Activated CD8-positive, alpha-beta memory T cell treated with anti-CD3 and anti-CD28 coated beads for 36 hours (primary cell): Measurements from ENCODE around the gene SPAG16. TPM values are rescaled to one million over a fixed set of nuclear protein-coding genes. Genes with fewer than 3 reads are reported as not detected.
"Not testable (repeated sequence)": the region's sequence is repeated elsewhere in the genome, so short reads cannot be mapped to it uniquely, and the experiment has no call there.

Experiments used
- CTCF ChIA-PET: fragments of 350-600 bp; sonication (Branson Sonifier 250); formaldehyde crosslinking; loops from one replicate; lab custom pipeline; 2021; ENCODE audit warnings: antibody characterized with exemption; lab: Charles Lee
- POLR2A ChIA-PET: fragments of 350-600 bp; sonication (Branson Sonifier 250); formaldehyde crosslinking; loops from one replicate; lab custom pipeline; 2021; ENCODE audit warnings: antibody characterized with exemption; lab: Charles Lee
- total RNA-seq, 2 experiments: library from RNA; stranded (reverse); gene quantifications; one replicate each; pipeline ENCODE4 v1.2.3, GENCODE V29; 2021

SPAG16 gene
- total RNA-seq, 2 experiments from 2014 or later = 7.0 to 10.3 TPM

DNA sequence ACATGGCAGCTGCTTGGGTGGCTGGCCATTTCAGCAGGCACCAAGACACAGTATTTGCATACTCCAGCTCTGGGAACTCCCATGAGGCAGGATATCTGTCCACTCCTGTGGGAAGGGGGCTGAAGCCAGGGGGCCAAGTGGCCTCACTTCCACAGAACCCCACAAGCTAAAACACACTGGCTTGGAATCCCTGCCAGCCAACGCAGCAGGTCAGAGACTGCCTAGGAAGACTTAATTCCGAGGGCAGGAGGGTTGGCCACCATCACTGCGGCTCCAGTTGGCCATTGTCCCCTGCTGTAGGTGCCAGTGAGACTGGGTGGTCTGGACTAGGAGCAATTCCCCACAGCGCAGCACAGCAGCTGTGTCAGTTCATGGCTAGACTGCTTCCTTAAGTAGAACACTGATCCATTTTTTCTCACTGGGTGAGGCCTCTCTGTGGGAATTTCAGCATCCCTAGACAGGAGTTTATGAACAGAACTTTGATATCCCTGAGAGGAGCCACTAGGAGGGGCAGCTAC, 52.0 kb downstream of the SPAG16 start:
- CTCF ChIA-PET = no interaction called here
- POLR2A ChIA-PET = no interaction called here

DNA sequence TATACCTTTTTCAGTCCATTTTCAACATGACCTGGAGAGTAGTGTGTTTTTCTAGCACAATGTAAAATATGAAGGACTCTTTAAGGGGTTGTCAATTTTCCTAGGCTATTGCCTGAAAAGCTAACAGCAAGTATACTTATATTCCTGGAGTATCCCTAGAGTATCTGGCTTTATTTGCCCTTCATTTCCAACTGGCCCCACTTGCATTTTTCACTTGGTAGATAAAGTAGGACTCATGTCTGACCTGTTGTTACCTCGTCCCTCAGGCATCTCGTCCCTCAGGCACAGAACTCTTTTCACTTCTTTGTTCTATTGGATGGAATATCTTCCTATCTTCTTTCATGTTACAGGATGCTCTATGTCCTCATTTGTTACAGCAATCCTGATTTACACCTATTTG, 69.2 kb downstream of the SPAG16 start:
- CTCF ChIA-PET = no interaction called here
- POLR2A ChIA-PET = no interaction called here

DNA sequence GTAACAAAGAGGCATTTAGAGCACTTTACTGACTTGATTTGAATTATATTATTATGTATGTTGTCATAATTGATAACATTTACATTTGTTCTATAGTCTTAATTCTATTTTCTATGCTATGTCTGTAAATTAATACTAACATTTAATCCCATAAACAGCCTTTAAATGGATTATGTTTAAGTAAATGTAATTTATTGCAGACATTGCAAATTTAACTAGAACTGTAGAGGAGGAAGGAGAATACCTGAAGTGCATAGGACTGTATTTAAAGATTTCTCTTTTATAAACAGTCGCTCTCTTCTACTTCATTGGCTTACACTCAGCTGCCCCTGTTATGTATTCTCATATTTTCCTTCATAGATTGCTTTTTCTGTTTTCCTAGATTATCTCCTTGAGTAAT, 92.4 kb downstream of the SPAG16 start:
- POLR2A ChIA-PET = no interaction called here
- CTCF ChIA-PET = no interaction called here

DNA sequence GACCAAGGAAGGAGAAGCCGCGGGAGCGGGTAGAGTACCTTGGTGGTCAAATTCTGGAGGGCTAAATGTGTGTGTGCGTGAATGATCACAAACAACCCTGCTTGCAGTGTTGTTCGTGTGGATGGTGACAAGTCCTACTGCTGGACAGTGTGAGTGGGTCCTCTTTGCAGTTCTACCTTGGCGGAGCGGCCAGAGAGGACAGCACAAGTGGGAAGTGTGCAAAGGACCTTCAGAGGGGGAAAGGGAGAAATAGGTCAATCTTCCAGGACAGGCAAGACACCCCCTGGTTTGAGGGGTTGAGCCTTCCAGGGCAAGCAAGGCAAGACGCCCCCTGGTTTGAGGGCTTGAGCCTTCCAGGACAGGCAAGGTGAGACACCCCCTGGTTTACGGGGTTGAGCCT, 122.8 kb downstream of the SPAG16 start:
- CTCF ChIA-PET, POLR2A ChIA-PET: not testable (repeated sequence)

DNA sequence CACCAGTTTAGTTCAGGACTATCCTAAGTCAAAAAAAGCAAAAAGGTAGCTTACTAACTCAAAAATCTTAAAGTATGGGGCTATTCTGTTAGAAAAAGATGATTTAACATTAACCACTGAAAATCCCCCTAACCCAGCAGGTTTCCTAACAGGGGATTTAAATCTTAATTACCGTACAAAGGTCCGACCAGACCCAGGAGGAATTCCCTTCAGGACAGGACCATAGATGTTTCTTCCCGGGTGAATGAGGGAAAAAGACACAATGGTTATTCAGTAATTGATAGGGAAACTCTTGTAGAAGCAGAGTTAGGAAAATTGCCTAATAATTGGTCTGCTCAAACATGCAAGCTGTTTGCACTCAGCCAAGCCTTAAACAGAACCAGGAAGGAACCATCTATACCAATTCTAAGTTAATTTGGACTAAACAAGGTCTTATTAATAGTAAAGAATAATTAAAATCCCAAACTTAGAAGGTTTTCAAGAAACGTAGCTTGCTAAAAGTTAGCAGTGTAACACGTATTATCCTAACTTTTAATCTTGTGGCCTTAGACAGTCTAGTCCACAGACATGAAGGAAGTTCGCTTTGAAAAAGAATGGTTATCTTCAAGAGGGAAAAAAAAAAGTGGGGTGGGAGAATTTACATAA, 124.3 kb downstream of the SPAG16 start:
- CTCF ChIA-PET, POLR2A ChIA-PET: not testable (repeated sequence)

DNA sequence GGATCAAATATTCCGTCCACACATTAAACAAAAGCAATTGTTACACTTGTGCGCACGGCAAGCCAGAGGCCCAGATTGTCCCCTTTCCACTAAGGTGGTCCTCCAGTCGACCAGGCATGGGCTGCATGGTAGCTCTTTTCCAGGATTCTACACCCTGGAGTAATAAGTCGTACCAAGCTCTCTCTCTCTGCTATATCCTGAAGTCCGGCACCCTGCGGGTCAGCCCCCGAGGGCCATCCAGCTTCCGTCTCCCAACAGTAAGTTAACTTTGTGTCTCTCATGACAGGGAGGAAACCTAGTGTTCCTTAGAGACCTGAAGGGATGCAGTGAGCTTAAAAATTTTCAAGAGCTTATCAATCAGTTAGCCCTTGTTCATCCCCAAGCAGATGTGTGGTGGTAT, 126.4 kb downstream of the SPAG16 start:
- CTCF ChIA-PET, POLR2A ChIA-PET: not testable (repeated sequence)

DNA sequence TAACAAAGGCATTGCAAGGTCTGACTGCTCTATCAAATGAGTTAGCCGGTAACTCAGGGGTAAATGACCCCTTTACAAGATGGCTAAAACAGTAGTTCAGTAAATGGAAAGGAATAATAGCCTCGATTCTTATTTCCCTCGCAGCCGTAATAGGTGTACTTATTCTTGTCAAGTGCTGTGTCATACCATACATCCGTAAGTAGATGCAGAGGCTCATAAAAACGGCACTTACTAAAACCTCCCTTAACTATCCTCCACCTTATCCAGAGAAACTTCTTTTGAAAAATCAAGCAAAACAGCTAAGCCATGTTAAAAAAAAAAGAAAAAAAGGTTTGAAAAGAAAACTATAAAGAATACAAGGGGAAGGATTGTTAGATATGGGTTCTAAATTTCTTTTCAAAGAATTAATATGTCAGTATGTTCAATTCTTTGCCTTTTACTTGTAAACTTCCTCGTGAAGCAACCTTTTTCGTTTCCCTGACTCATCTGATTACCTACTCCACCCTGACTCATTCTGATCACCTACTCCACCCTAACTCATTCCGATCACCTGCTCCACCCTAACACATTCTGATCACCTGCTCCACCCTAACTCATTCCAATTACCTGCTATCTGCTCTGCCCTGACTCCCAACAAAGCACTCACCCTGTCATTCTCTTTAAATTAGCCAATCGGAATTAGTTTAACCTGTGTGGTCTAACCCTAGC, 127.5 kb downstream of the SPAG16 start:
- POLR2A ChIA-PET = no interaction called here
- CTCF ChIA-PET = no interaction called here

DNA sequence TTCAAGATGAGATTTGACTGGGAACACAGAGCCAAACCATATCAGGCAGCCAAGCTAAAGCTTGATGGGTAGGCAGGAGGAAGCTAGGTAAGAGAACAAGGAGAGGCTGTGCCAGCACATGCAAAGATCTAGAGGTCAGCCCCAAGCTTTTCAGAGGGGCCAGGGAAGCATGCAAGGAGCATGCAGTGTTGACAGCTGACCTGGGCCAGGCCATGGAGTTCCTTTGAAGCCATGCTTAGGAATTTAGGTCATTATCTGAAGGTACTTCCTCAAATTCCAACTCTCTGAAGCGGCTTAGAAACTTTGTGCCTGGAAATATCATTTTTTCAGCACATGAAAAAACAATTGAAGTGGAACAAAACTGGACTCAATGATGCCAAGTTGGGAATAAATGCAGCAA, 130.8 kb downstream of the SPAG16 start:
- CTCF ChIA-PET = no interaction called here
- POLR2A ChIA-PET = no interaction called here

DNA sequence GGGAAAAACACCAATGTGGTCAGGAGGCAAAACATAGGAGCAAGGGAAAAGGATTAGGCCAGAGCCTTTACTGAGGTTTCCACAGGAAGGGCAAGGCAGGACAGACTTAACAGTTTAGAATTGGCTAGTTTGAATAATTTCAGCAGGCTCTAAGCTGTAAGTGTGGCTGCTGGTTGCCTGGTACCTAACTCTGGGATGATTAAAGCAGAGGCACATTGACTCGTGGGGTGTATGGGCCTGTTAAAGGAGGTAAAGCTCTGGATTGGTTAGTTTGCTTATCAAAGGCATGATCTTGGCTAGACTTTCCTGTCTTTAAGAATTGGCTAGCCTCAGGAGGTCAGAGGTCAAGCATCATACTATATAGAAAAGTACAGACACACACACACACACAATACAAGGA, 132.6 kb downstream of the SPAG16 start:
- CTCF ChIA-PET = no interaction called here
- POLR2A ChIA-PET = no interaction called here

DNA sequence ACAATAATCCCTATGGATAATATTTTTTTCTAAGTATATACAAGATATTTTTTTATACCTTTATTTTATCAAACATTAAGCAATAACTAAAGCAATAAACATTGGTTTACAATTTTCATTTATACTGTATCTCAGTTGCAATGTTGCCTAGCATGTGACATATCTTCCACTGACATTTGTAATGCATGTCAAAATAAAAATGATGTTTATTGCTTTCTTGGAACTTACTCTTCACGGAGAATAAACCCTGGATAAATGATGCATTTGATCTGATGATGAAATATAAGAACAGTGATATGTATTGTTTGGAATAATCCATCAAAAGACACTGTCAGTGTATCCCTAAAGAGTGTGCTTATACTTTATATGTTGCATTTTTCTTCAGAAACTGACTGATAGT, 135.7 kb downstream of the SPAG16 start:
- ChIA-PET POLR2A (no interaction called here), CTCF (no interaction called here)

DNA sequence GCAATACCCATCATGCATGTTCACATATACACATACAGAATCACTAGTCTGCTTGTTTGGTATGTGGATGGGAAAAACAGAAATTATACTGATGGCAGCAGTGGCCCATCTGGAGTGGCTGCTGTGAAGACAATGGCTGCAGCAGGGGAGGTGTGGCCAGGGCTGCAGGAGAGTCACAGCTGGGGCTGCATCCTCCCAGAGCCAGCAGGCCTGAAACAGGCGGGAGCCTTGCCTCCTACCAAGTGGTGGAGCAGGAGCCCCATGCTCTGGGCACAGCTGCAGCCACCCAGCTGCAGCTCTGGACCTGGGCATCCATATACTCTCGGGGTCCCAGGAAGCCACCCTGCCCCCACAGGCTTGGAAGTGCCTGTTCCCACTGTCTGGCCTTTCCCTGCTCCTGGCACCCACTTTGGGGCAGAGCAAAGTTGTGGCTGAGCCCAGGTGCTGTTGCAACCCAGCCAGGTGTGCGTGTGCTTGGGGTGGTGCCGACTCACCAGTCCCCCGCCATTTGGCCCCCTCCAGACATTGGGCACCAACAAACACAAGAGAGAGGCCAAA, 136.6 kb downstream of the SPAG16 start:
- CTCF ChIA-PET = no interaction called here
- POLR2A ChIA-PET = no interaction called here

DNA sequence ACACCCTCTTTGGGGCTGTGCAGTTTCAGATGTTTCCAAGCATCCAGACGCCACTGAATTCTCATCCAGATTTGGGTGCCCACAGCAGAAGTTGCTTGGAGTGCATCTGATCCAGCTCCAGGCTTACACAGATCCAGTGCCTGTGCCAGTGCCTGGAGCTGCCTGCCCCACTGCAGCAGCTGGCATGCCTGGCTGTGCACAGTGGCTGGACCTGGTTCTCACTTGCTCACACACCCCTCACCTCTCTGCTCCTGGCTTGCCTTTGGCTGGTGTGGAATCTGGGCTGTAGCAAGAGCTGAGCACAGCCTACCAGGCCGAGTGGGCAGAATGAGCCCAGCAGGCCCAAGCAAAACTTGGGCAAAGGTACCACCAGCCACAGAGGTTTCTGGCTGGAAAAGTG, 137.9 kb downstream of the SPAG16 start:
- ChIA-PET POLR2A (no interaction called here), CTCF (no interaction called here)

DNA sequence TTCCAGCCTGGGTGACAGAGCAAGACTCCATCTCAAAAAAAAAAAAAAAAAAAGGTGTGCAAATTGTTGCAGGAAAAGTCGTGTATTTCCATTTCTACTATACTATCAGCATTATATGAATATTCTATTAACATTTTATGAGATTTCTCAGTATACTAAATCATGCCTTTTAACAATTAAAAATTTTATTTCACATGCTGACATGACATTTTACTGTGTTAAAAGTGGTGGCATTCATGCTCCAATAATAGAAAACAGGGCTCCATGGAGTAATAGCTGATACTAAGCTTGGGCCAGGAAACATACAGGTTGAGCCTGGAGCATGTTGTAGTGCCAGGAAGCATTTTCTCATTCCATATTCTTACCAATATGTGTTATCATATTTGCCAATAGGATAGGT, 141.4 kb downstream of the SPAG16 start:
- ChIA-PET POLR2A (no interaction called here), CTCF (no interaction called here)

DNA sequence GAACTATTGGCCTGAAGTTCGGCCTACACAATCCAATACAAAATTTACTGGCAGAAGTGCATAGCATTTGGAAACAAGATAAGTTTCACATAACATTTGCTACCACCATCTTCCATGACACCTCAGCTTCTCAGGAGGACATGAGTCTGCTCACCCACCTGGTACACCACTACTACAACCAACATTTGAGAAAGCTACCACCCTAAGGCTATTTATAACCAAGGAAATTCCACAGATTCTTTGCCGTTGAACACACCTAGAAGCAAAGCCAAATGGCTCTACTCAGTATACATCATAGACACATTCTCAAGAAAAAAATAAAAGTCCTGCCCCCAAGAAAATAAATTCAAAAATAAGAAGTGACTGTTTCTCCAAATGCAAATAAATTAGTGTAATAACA, 145.3 kb downstream of the SPAG16 start:
- ChIA-PET CTCF (no interaction called here), POLR2A (no interaction called here)

DNA sequence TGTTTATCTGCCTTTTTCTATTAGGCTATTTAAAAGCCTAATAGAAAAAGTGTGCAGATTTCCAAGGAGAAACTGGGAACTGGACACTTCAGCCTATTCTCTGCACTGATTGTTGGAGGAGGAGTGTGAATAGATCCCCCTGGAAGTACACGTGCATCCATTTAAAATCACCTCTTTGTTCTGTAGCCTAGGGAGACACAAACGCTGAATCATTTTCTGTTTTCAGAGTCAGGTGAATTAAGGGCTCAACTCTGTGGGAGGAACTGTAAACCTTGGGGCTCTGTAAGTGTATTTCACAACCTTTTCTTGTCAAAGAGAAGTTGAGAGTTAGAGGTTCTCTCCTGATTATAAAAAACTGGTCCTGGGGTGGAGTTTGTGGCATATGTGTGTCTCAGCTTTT, 159.7 kb downstream of the SPAG16 start:
- ChIA-PET POLR2A (no interaction called here), CTCF (no interaction called here)

DNA sequence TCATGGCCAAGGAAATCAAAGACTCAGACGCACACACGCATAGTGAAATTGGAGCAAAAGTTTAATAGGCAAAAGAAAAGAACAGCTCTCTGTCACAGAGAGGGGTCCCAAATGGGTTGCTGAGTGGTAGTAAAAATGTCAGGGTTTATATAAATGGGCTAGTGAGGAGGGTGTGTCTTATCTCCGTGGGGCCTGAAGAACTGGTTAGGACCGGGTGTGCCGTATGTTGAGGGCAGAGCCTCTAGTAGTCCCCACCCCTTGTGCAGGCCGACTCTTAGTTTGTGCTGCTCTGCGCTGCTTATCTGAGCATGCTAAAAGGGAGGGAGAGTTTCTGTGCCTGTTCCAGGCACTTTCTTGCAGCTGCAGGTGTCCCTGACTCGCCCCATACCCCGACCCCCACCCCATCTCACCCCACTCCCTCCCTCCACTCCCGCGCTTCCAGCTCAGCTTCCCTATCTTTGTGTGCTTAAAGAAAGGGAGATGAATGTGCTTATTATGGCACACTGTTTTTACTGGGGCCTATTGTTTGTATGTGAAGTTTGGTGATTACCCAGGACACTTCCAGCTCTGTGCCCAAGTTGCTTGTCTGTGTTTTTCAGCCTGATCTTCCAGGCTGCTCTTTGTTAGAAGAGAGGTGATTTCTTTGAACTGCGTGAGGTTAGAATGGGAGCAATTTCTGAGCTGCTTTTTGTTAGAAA, 167.4 kb downstream of the SPAG16 start:
- ChIA-PET CTCF (no interaction called here), POLR2A (no interaction called here)

DNA sequence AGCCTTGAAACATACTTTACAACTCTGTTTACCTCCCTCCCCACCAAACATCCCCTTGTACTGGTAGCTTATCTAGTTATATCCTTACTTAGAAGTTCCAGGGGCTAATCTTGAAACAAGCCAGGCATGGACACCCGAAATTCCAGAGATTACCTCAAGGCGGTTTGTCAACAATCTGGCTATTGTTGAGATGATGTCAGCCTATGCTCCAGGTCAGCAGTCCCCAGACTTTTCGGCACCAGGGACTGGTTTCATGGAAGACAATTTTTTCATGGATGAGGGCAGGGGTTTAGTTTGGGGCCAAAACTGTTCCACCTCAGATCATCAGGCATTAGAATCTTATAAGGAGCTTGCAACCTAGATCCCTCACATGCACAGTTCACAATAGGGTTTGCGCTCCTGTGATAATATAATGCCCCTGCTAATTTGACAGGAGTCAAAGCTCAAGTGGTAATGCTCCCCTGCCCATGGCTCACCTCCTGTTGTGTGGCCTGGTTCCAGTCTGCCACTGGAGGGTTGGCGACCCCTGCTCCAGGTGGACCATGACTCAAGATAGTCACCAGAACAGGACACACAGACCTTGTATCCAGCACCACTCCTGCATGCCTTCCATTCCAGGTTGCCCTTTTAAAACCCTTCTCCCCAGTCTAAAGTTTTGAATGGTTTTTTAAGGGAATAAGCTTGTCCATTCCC, 171.2 kb downstream of the SPAG16 start:
- ChIA-PET CTCF (no interaction called here), POLR2A (no interaction called here)

DNA sequence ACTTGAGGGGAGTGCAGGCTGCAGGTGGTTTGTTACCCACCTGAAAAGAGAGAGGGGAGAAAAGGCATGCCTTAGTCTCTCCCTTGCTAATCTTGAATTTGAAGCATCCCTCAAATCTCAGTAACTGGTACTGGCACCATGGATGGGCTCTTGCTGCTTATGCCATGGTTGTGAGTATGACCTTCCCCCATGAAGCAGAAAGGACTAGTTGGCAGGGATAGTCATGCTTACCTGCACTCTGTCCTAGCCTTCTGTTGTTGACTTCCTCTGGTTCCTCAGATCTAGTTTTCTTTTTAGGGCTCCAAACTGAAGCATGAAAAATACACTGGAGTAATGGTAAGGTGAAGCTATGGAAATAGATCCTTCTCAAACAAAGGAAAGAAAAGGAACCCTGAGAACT, 191.2 kb downstream of the SPAG16 start:
- CTCF ChIA-PET = no interaction called here
- POLR2A ChIA-PET = no interaction called here

DNA sequence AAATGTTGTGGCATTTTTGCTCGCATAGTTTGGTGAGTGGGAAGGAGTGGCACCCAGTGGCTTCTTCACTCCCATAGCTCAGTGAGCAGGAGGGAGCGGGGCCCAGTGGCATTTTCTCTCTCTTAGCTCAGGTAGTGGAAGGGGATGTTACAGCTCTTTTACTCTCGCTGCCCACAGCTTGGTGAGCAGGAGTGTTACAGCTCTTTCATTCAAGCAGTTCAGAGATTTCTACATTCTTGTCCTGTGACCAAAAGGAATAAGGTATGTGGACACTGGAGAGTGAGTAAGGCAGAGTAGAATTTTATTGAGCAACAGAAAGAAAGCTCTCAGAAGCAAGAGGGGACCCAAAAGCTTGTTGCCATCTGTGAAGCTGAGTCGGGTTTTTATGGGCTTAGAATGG, 192.4 kb downstream of the SPAG16 start:
- CTCF ChIA-PET = no interaction called here
- POLR2A ChIA-PET = no interaction called here

DNA sequence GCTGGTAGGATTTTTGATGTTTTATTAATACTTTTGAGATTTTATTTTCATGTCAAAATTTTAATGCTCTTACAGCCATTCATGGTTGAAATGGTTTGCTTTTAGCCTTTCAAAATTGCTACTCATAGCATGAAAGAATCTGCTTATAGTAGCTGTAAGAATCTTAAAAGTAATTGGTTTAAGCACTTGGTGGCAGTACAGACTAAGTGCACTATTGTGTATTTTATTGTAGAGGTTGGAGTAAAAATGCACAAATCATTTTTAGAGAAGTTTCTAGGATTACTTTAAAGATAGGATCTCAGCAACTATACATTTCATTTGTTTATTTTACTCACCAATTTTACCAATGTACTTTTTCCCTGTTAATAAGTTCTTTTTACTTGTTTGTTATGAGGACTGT, 205.8 kb downstream of the SPAG16 start:
- ChIA-PET POLR2A (no interaction called here), CTCF (no interaction called here)
